ENCODE data around the gene SNED1.

GRCh38 chr2:241011296-241011600, 12.8 kb downstream of the SNED1 start:
- TF ChIP-seq POLR2AphosphoS5 (IDR thresholded peaks at IDR 0.05; ENCODE audit: low read depth) (no peak), ZNF114 (CRISPR knock-in tag; IDR thresholded peaks at IDR 0.05) (no peak), EZH2 (IDR thresholded peaks at IDR 0.05; ENCODE audit: low read depth, unreplicated experiment) (no peak), CTCF (conservative IDR thresholded peaks at IDR 0.05; ENCODE audit: low read depth in 2 of 2) (no peak), ETS1 (IDR thresholded peaks at IDR 0.05) (no peak), EZH2phosphoT487 (IDR thresholded peaks at IDR 0.05; ENCODE audit: unreplicated experiment) (no peak), CREB1 (CRISPR knock-in tag; IDR thresholded peaks at IDR 0.05; ENCODE audit: low read depth) (no peak), ZNF331 (CRISPR knock-in tag; IDR thresholded peaks at IDR 0.05; ENCODE audit: low read depth) (no peak), REST (IDR thresholded peaks at IDR 0.05; ENCODE audit: unreplicated experiment) (no peak), NANOG (IDR thresholded peaks at IDR 0.05; ENCODE audit: borderline replicate concordance) (no peak), JUNB (IDR thresholded peaks at IDR 0.05; ENCODE audit: unreplicated experiment) (no peak), STAT1 (IDR thresholded peaks at IDR 0.05; ENCODE audit: unreplicated experiment) (no peak), ZNF462 (CRISPR knock-in tag; IDR thresholded peaks at IDR 0.05) (no peak)

All from GM23338 (cell line).